Neural cell (in vitro differentiated cells): ENCODE data around the gene TICRR. TPM values are rescaled to one million over a fixed set of nuclear protein-coding genes. Genes with fewer than 3 reads are reported as not detected.

Experiments used
- H2AFZ ChIP-seq: fragments of 200-600, 300-800 bp; sonication (generic), shearing (Covaris generic); 2 replicates; pipeline ENCODE4 v1.6.0; 2014; ENCODE audit warnings: low read depth, mild to moderate bottlenecking, antibody characterized with exemption, low read length, moderate library complexity
- H3F3A ChIP-seq: fragments of 200-600 bp; shearing (Covaris generic); 2 replicates; pipeline ENCODE4 v1.6.1; 2016; ENCODE audit warnings: mild to moderate bottlenecking, moderate library complexity, mixed read lengths, antibody characterized with exemption, low read length; ENCODE audit not compliant: insufficient read depth, poor library complexity, severe bottlenecking
- H3K27ac ChIP-seq: fragments of 200-600, 300-800 bp; sonication (generic), shearing (Covaris generic); 2 replicates; pipeline ENCODE4 v1.5.1; 2014; ENCODE audit warnings: mild to moderate bottlenecking, low read length, moderate library complexity
- H3K27me3 ChIP-seq: fragments of 300-800, 200-600 bp; sonication (generic), shearing (Covaris generic); 2 replicates; pipeline ENCODE4 v1.6.0; 2014; ENCODE audit warnings: mild to moderate bottlenecking, low read depth, low read length, moderate library complexity; ENCODE audit not compliant: insufficient read depth
- H3K36me3 ChIP-seq: fragments of 300-800, 200-600 bp; sonication (generic), shearing (Covaris generic); 2 replicates; pipeline ENCODE4 v1.5.1; 2014; ENCODE audit warnings: mild to moderate bottlenecking, antibody characterized with exemption, low read length, moderate library complexity; ENCODE audit not compliant: insufficient read depth
- H3K4me2 ChIP-seq: fragments of 300-800, 200-600 bp; sonication (generic), shearing (Covaris generic); 2 replicates; pipeline ENCODE4 v1.6.0; 2014; ENCODE audit warnings: mild to moderate bottlenecking, low read length
- H3K4me3 ChIP-seq: fragments of 300-800, 200-600 bp; sonication (generic), shearing (Covaris generic); 2 replicates; pipeline ENCODE4 v1.5.1; 2014; ENCODE audit warnings: mild to moderate bottlenecking, low read length, moderate library complexity
- H3K79me2 ChIP-seq: fragments of 200-600 bp; shearing (Covaris generic); replicated peaks from 2 replicates; pipeline ENCODE4 v1.6.0; 2014; ENCODE audit warnings: mild to moderate bottlenecking, low read length, moderate library complexity; ENCODE audit not compliant: insufficient read depth
- H3K9ac ChIP-seq: fragments of 300-800, 200-600 bp; sonication (generic), shearing (Covaris generic); 2 replicates; pipeline ENCODE4 v1.6.1; 2016; ENCODE audit warnings: mild to moderate bottlenecking, low read length, mixed read lengths
- H3K9me2 ChIP-seq: fragments of 200-600 bp; shearing (Covaris generic); 2 replicates; pipeline ENCODE4 v1.6.1; 2016; ENCODE audit warnings: mild to moderate bottlenecking, low read length, mixed read lengths; ENCODE audit not compliant: insufficient read depth
- H3K9me3 ChIP-seq: fragments of 200-600, 300-800 bp; sonication (generic), shearing (Covaris generic); 2 replicates; pipeline ENCODE4 v1.6.1; 2016; ENCODE audit warnings: mild to moderate bottlenecking, mixed run types, low read length, moderate library complexity, mixed read lengths
- H4K20me1 ChIP-seq: fragments of 200-600 bp; shearing (Covaris generic); 2 replicates; pipeline ENCODE4 v1.6.1; 2016; ENCODE audit warnings: mild to moderate bottlenecking, mixed run types; ENCODE audit not compliant: insufficient read depth
- EP300 ChIP-seq: fragments of 450-650 bp; conservative IDR thresholded peaks from 2 replicates; pipeline ENCODE4 v1.6.1; 2014; ENCODE audit warnings: antibody characterized with exemption, mild to moderate bottlenecking, moderate library complexity; ENCODE audit not compliant: poor library complexity, severe bottlenecking
- EZH2 ChIP-seq: fragments of 200-600, 300-800 bp; shearing (Covaris generic), sonication (generic); IDR thresholded peaks from 2 replicates; pipeline ENCODE4 v1.6.1; 2014; ENCODE audit warnings: antibody characterized with exemption, low read length, borderline replicate concordance, mild to moderate bottlenecking; ENCODE audit not compliant: insufficient read depth, poor library complexity, severe bottlenecking
- MXI1 ChIP-seq: fragments of 450-650 bp; conservative IDR thresholded peaks from 2 replicates; pipeline ENCODE4 v1.6.1; 2014; ENCODE audit warnings: antibody characterized with exemption, mild to moderate bottlenecking; ENCODE audit not compliant: poor library complexity, severe bottlenecking
- POLR2AphosphoS5 ChIP-seq: IDR thresholded peaks from 2 replicates; pipeline ENCODE4 v1.6.1; 2012
- RAD21 ChIP-seq: fragments of 450-650 bp; conservative IDR thresholded peaks from 2 replicates; pipeline ENCODE4 v1.6.1; 2014; ENCODE audit warnings: antibody characterized with exemption, mild to moderate bottlenecking, moderate library complexity
- SMC3 ChIP-seq: fragments of 450-650 bp; conservative IDR thresholded peaks from 2 replicates; pipeline ENCODE4 v1.6.1; 2014; ENCODE audit warnings: antibody characterized with exemption, mild to moderate bottlenecking, moderate library complexity; ENCODE audit not compliant: poor library complexity
- TAF1 ChIP-seq: IDR thresholded peaks from 2 replicates; pipeline ENCODE4 v1.6.1; 2012; ENCODE audit warnings: low read depth
- polyA plus RNA-seq: library from polyadenylated mRNA; depleted of rRNA; stranded (reverse); fragments of >200 nt; gene quantifications from 2 replicates; pipeline ENCODE4 v1.2.3, GENCODE V29; 2014
- TF ChIP-seq, protein P1 (sequence below): IDR thresholded peaks from 2 replicates; pipeline ENCODE4 v1.6.1; 2012; ENCODE audit warnings: borderline replicate concordance
- TF ChIP-seq, protein P2 (sequence below): fragments of 450-650 bp; IDR thresholded peaks from 2 replicates; pipeline ENCODE4 v1.5.1; 2014; ENCODE audit warnings: antibody characterized with exemption, mild to moderate bottlenecking, moderate library complexity; ENCODE audit not compliant: poor library complexity, severe bottlenecking

Gene TICRR
- polyA plus RNA-seq, 1 donor from 2014 or later, result 0.36 TPM

DNA sequence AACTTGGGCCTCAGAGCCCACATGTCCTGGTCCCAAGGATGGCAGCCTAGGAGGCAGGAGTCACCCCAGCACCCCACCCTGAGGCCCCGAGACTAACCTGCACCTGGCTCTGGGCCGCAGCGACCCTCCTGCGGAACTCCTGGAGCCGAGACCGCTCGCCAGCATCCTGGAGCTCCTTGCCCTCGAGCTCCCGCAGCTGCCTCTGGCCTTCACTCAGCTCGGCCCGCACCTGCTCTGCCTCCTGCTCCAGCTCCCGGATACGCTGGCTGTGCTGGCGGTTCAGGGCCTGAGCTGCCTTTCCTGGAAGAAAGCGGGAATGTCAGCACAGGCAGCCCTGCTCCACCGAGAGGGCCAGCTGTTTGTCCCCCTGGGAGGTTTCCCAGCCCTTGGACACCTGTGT, 66.8 kb downstream of the TICRR start:
- Histone ChIP-seq H3K9me3 (no peaks in the 10 kb centered on the region), H3K27me3 (no peaks in the 10 kb centered on the region), H3K79me2 (no peaks in the 10 kb centered on the region), H3F3A (no peaks in the 10 kb centered on the region), H4K20me1 (no peaks in the 10 kb centered on the region), H3K36me3 (no peaks in the 10 kb centered on the region), H3K9me2 (no peaks in the 10 kb centered on the region), H3K27ac (no peak overlapping the region), H2AFZ (no peak overlapping the region), H3K9ac (no peak overlapping the region), H3K4me2 (no peak overlapping the region), H3K4me3 (no peak overlapping the region)
- no peak for TF ChIP-seq TAF1
- TF ChIP-seq, protein P1, sequence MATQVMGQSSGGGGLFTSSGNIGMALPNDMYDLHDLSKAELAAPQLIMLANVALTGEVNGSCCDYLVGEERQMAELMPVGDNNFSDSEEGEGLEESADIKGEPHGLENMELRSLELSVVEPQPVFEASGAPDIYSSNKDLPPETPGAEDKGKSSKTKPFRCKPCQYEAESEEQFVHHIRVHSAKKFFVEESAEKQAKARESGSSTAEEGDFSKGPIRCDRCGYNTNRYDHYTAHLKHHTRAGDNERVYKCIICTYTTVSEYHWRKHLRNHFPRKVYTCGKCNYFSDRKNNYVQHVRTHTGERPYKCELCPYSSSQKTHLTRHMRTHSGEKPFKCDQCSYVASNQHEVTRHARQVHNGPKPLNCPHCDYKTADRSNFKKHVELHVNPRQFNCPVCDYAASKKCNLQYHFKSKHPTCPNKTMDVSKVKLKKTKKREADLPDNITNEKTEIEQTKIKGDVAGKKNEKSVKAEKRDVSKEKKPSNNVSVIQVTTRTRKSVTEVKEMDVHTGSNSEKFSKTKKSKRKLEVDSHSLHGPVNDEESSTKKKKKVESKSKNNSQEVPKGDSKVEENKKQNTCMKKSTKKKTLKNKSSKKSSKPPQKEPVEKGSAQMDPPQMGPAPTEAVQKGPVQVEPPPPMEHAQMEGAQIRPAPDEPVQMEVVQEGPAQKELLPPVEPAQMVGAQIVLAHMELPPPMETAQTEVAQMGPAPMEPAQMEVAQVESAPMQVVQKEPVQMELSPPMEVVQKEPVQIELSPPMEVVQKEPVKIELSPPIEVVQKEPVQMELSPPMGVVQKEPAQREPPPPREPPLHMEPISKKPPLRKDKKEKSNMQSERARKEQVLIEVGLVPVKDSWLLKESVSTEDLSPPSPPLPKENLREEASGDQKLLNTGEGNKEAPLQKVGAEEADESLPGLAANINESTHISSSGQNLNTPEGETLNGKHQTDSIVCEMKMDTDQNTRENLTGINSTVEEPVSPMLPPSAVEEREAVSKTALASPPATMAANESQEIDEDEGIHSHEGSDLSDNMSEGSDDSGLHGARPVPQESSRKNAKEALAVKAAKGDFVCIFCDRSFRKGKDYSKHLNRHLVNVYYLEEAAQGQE, result no peak
- TF ChIP-seq EZH2, result no peak
- no peak for TF ChIP-seq SMC3
- TF ChIP-seq RAD21, result no peak
- TF ChIP-seq, protein P2, sequence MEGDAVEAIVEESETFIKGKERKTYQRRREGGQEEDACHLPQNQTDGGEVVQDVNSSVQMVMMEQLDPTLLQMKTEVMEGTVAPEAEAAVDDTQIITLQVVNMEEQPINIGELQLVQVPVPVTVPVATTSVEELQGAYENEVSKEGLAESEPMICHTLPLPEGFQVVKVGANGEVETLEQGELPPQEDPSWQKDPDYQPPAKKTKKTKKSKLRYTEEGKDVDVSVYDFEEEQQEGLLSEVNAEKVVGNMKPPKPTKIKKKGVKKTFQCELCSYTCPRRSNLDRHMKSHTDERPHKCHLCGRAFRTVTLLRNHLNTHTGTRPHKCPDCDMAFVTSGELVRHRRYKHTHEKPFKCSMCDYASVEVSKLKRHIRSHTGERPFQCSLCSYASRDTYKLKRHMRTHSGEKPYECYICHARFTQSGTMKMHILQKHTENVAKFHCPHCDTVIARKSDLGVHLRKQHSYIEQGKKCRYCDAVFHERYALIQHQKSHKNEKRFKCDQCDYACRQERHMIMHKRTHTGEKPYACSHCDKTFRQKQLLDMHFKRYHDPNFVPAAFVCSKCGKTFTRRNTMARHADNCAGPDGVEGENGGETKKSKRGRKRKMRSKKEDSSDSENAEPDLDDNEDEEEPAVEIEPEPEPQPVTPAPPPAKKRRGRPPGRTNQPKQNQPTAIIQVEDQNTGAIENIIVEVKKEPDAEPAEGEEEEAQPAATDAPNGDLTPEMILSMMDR, result no peak
- no peak for TF ChIP-seq MXI1
- TF ChIP-seq EP300, result no peak
- TF ChIP-seq POLR2AphosphoS5, result no peak

DNA sequence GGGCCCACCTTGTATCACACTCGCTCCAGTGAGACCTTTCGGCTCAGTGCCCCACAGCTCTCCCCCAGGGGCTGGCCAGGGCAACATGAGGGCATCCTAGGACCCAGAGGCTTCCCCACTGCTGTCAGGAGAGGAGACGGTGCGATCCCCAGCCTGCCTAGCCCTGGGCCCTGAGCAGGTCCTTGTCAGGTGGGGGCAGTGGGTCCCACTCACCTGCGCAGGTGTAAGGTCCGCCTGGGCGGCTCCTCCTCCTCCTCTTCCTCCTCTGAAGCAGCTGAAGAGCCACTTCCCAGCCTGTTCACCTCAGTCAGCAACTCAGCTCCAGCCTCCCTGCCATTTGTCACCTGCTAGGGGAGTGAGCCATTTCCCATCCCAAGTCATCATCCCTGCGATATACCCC, 70.4 kb downstream of the TICRR start:
- no peaks in the 10 kb centered on the region for H3K9me2 ChIP-seq
- no peak overlapping the region for H3K4me2 ChIP-seq
- H3K27me3 ChIP-seq, result no peaks in the 10 kb centered on the region
- no peak overlapping the region for H2AFZ ChIP-seq
- H3K27ac ChIP-seq, result no peak overlapping the region
- H3K9me3 ChIP-seq, result no peaks in the 10 kb centered on the region
- H3K4me3 ChIP-seq, result no peak overlapping the region
- H3F3A ChIP-seq, result no peaks in the 10 kb centered on the region
- H3K36me3 ChIP-seq, result no peaks in the 10 kb centered on the region
- no peaks in the 10 kb centered on the region for H3K79me2 ChIP-seq
- TF ChIP-seq EP300 (no peak), MXI1 (no peak), RAD21 (no peak), TAF1 (no peak), SMC3 (no peak)
- H3K9ac ChIP-seq, result no peak overlapping the region
- no peaks in the 10 kb centered on the region for H4K20me1 ChIP-seq
